GM10266 (cell line): ENCODE measurements around the gene SRGAP2C.
"Not testable (repeated sequence)": the region's sequence is repeated elsewhere in the genome, so short reads cannot be mapped to it uniquely, and the experiment has no call there.

Experiments
- DNase-seq: peaks from one replicate; pipeline ENCODE4 v3.0.0; 2012; ENCODE audit errors: extremely low spot score

The SRGAP2C gene

DNA sequence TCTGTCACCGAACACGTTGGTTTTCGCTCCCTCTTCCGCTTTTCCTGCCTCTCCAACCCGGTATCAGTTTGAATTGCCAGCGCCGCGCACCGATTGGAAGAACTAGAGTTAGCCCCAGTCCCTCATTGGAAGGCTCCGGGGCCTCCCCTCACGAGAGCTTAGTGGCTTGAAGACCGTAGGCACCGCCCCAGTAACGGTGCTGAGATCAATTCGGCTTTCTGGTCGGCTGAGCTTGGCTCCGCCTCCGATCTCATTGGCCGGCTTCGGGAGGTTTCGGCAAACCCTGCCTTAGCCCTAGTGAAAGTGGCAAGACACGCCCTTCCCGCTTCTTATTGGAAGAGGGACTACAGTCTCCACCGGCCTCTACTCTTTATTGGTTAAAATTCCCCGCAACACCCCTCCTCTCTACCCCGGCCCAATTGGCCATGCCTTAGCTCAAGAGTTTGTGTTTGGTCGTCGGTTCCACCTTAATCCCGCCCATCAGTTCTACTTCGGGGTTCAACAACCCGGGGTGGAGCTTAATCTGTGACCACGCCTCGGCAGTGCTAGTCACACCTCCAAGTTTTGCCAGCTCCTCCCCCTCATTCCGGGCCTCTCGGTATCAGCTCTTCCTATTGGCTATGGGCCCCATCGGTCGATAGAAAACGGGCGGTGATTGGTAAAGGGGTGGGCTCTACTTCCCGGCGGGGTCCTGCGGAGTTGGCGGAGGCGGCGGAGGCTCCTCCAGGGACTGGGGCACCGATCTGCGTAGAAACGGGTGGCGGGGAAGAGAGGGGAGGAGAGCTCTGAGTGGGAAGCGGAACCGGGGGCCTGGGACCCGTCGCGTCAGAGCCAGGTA is at the start of gene SRGAP2C, which contains the start of gene FAM72B:
Gene SRGAP2C (plus strand): TSS at position 686 of the 838 bp plus-strand sequence. CDS start 2,472 bp downstream, outside the sequence.
Gene FAM72B (minus strand): TSS at position 51 of the 838 bp plus-strand sequence. CDS start 851 bp downstream, outside the sequence.
- DNase-seq, result not testable (repeated sequence)

DNA sequence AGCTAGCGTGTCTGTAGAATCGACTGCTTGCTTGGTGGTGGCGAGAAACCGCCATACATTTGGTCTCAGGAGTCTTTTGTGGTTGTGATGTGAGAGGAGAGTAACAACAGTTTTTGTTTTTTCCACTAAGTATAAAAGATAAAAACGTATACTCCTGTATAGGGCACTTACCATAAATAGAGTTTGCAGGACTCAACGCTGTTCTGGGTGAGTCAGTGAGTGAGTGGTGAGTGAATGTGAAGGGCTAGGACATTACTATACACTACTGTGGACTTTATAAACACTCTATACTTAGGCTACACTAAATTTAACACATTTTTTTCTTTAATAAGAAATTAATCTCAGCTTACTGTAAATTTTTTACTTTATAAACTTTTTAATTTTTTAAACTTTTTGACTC is 44.4 kb upstream of the SRGAP2C start:
- DNase-seq, result not testable (repeated sequence)

DNA sequence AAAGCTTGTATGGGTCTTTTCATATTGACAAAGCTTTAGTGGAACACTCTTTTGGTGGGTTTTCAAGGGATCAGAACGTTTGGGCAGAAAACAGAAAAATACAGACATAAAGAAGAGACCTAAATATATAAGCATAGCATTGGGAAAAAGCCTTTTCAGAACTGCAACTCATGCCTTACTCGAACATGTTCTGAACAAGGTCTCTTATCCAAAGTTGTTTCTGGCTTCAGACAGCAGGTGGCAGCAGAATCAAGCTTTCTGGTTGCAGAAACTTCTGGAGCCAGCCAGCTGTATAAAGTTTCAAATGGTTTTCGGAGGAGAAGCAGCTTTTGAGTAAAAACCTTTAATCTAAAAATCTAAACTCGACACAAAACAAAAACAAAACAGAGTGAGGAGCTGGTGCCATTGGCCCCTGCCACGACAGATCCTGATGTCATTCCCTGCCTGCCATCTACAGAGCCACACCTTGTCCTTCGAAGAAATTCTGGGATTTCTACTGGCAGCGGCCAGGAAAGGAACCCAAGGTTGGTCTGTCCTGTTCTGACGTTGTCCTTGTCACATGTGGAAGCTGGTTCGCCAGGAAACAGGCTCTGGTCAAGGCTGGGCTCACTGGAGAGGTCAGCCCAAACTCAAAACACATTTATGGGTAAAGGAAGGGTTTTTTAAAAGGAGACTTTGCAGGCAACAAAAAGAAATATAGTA is 36.1 kb upstream of the SRGAP2C start:
- DNase-seq, result not testable (repeated sequence)

DNA sequence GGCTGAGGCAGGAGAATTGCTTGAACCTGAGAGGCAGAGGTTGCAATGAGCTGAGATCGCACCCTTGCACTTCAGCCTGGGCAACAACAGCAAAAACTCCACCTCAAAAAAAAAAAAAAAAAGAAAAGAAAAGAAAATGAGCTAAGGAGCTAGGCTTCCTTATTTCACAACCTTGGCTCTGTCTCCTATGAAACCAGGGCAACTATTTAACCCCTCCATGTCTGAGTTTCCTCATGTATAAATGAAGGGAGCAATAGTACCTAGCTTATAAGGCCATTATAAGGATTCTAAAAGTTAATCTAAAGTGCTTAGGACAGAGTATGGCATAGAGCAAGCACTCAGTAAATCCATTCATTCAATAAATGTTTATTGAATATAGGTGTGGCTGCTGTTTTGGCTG is 33.5 kb upstream of the SRGAP2C start:
- DNase-seq, result not testable (repeated sequence)

DNA sequence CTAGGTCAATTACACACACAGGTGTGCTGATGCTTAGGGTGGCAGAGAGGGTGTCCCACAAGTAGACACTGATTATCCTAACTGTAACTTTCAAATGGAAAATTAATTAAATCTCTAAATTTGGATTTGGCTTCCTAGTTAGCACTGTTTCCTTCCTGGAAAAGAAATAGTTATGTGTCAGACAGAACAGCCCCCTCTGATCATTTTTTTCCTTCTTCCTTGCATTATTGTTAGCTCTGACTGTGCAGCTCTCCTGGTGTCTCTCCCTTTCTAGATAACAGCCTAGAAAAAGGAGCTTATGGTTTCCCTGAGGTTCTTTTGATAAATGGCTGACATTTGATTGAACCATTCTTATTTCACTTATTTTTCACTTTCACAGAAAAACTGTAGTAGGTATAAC is 32.0 kb upstream of the SRGAP2C start:
- DNase-seq, result not testable (repeated sequence)

DNA sequence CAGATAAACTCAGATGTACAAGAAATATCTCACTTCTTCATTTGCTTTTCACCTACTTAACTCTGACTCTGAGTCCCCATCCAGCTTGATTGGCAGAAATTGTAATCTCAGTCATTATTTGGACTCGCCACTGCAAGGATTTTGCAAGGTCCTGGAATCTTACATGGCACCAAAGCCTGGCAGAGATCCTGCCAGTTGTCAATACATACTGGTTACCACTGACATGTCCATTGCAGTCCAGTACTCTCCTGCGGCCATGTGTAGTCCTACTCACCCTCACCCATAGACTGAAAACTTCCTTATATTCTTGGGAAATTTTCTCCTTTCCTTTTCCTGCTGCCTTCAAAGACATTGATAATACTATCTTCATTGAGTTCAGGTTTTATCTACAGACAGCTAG is 30.0 kb upstream of the SRGAP2C start:
- not testable (repeated sequence) for DNase-seq

DNA sequence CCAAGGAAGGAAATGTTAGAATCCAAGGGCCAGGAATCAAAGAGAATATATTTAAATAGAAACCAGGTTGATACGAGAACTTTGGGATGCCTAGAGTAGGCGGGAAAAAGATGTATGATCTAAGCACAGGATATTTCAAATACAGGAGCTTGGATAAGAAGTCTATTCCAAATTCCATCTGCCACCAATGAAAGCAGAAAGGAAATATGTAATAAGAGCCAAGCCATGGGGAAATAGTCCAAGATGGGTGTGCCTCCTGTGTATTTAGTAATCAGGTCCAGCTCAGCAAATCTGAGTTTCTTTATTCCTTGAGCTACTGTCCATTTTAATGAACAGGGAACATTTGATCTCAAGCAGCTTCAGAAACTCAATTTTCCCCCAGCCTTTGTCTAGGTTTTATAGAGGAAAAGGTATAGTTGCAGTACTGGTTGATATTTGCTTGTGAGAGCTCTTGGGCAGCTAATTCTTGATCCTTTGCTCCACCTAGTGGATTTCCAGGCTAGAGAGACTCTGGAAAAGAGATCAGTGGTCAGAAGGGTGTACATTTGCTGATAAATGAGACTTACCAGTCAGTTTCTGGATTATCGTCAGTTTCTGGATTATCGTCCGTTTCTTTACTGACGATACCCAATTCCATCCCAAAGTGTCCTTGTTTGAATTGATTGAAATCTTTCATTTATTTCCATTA is 29.0 kb upstream of the SRGAP2C start:
- not testable (repeated sequence) for DNase-seq

DNA sequence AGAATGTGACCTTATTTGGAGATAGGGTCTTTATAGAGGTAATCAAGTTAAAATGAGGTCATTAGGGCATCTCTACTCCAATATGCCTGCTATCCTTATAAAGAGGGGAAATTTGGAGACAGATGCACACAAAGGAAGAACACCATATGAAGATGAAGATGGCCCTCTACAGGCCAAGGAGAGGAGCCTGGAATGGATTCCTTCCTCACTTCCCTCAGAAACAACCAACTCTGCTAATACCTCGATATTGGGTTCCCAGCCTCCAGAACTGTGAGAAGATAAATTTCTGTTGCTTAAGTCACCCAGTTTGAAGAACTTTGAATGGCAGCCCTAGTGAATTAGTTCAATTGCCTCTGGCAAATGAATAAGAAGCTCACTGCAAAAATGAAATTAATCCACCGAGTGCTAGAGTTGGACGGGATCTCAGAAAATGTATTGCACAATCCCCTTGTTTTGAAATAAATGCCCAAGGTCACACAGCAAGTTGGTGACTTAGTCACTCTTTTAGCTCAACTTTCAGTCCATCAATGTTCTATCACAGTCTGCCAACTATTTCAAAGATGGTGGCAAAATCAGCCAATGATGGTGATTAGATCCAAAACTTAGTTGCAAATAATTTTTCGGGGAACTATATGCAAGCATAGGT is 27.7 kb upstream of the SRGAP2C start:
- not testable (repeated sequence) for DNase-seq

DNA sequence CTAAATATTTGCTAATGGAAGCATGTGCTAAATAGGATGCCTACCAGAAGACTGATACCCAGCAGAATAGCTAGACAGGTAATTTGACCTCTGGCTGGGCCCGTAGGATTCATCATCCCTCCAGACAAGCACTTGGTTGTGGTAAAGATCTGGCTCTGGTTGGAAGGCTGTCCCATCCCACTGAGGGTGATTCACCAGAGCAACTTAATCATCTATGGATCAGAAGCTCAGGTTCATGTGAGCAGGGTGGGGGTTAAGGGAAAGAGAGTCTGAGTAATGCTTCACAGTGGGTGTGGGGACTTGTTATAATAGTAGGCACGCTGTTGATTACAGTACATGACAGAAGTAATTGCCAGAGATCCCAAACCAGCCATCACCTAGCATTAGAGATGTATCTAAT is 27.2 kb upstream of the SRGAP2C start:
- not testable (repeated sequence) for DNase-seq

DNA sequence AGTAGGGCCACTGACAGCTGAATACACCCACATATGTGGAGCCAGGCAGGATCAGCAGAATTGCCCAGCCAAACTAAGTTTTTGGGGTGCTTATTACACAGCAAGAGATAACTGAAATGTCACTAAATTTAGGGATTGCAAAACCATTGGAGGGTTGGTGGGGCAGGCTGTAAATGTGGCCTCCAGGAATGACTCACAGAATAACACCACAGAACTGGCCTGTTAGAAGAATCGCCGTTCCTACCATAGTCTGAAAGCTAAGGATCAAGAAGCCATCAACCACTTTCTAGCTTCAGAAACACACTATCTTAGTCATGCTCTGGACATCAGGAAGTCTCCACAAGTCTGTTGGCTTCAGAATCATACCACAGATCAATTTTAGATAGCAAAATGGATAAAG is 24.7 kb upstream of the SRGAP2C start:
- not testable (repeated sequence) for DNase-seq

DNA sequence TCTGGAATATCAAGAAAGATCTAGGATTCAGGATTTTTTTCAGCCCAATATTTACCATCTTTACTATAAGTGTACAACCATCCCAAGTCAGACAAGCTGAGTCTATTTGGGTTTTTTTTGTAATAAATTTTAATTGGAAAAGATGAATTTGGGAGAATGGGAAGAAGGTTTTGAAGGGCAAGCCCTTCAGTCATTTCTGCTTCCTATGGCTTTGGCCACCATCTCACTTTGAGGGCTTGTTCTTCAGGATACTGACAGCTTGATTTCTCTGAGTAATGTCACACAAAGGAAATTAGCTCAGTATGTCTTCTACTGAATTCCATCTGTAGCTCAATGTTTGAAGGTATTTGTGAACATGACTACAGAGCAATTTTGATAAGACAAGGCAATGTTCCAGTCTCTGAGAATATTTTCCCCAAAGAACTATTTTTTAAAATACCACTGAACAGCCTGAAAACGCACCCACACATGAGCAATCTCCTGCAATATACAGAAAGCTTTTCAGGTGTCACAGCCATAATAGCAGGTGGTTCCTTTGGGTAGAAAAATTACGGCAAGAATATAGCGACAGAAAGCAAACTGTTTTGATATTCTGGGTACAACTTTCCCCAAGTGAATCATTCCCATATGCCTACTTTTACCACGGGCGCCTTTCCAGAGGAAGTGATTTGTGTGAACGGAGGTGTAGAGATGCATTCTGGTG is 23.4 kb upstream of the SRGAP2C start:
- DNase-seq, result not testable (repeated sequence)

DNA sequence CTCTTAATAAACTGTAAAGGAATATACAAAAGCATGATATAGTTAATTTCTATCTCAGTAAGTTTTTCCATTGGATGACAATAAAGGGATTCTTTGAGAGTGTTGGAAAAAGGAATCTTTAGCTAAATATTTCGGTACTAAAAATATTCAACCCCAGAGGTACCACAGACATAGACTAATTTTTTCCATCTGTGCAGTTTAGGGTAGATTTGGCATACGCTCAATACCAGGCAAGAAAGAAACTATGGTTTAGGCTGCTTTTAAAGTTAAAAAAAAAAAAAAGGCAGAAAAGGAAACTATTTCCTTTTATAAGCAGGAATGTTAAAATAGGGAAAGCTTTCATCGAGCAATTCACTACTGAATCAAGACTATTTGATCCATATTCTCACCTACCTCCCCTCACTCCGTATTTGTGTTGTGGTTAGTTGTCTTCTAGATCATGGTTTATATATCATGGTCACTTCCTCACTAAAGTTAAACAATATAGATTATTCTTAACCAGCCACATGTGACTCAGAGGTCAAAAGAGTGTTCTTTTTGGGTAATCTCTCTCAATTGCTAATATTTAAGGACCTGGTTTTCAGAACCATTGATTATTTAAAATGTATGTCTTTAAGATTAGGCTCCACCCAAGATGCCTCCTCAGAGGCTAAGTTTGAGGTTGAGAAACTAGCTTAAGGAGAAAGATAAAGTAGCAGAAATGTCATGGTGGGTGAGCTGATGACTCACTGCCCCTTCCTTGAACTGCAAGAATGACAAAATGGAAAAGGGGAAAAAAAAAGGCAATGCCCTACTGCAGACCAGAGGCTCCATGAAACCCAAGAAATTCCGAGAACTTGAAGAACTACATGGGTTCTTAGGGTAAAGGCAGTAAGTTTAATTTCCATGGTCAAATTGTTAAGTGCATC is 20.7 kb upstream of the SRGAP2C start:
- DNase-seq, result not testable (repeated sequence)

DNA sequence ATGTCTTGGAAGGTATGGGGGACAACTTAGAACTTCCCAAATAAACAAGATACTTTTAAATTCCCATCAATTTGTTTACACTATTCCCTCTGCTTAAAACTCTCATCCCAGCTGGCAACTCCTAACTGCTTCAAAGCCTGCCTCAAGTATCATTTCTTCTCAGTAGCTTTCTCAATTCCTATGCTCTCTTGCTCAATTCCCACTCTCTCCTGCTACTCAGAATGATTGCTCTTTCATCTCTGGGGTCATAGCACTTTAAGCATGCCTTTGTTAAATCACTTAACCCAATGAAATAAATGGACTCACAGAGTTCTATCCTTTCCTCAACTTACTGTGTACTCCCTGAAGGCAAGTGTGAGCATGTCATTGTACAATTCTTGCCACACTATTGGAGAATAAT is 19.5 kb upstream of the SRGAP2C start:
- not testable (repeated sequence) for DNase-seq

DNA sequence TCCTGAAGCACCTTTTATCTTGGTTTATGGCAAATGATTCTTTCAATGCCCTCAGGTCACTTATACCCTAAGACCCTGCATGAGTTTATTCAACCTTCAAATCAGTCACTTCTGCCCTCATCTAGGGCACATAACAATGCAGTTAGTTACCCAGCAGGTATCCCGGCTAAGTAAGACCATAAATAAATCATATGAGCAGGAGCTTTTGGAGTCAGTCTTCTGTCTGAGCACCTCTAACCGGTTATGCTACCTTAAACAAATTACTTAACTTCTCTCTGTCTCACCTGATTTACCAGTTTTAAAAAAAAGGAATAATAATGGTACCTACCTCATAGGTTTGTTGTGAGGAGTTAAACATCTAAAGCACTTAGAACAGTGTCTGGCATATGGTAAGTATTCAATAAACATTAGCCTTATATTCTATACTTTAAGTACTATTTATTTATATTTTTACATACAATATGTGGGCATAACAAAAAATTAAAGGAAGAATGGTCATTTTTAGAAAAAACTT is 17.5 kb upstream of the SRGAP2C start:
- not testable (repeated sequence) for DNase-seq

DNA sequence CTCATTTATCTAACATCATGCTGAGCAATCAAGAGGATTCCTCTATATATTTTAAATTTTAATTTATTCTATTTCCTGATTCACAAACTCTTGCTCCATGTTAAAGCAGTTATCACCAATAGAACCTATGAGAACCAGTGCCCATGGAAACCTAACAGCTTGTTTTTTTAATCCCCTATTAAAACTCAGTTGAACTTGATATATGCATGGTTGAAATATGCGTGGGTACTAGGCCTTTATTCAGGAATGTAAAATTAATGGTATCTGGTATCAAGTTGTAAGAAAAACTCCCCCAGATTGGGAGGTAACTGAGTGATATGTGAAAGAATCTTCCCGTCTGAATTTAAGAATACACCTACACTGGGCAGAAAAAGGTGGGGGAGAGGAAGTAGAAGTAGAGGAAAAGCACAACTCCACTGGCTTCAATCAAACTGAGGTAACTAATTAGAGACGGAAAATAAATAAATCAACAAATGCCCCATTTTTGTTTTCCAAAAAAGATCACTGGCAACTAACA is 16.6 kb upstream of the SRGAP2C start:
- not testable (repeated sequence) for DNase-seq

DNA sequence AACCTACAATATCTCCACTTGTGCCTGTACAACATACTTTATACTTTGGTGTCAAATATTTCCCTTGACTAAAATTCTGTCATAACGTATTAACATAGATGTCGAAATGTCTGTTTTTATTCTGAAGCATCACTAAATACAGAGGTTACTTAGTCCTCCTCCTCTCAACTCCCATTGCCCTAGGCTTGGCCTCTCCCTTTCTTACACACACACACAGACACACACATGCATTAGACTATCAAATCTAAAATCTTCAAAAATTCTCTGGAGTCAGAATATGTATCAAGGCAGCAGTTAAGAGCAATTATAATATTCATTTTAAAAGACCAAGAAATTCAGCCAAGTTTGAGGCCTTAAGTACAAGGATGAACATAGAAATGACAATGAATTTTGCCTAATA is 8.1 kb upstream of the SRGAP2C start:
- not testable (repeated sequence) for DNase-seq

DNA sequence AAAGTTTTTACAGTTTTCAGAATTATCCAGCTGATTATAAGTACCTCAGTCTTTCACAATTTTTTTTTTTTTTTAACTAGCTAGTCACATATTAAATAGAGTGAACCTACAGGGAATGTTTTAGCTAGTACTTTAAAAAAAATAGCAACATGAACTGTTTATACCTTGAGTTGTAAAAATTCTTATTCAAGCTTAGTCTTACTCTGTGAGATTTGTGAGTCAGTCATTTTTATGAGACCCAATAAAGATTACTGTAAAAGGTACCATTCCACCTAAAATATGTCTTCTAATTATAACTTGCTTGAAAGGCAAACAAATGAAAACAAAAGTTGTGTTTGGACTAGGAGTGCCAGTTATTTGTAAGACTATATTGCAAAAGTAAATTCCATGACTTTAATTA is 6.6 kb upstream of the SRGAP2C start:
- not testable (repeated sequence) for DNase-seq

DNA sequence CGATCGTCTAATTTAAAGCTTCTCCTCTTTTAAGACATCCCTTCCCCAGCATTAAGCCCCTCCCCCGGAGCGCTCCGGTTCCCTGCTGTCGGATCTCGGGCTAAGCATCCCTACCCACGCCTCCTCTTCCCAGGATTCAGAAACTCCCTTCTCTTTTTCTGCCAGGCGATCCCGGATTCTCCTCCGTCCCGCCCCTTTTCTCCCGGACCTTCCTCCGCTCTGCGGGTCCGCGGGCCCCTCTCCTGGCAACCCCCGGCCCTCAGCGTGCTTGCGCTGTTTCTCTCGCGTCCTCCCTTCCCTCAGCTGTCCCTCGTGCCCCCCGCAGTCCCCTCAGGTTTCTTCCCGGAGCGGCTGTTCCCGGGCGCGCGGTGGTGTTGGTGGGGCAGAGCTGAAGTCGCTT is 908 bp upstream of the SRGAP2C start:
- not testable (repeated sequence) for DNase-seq

DNA sequence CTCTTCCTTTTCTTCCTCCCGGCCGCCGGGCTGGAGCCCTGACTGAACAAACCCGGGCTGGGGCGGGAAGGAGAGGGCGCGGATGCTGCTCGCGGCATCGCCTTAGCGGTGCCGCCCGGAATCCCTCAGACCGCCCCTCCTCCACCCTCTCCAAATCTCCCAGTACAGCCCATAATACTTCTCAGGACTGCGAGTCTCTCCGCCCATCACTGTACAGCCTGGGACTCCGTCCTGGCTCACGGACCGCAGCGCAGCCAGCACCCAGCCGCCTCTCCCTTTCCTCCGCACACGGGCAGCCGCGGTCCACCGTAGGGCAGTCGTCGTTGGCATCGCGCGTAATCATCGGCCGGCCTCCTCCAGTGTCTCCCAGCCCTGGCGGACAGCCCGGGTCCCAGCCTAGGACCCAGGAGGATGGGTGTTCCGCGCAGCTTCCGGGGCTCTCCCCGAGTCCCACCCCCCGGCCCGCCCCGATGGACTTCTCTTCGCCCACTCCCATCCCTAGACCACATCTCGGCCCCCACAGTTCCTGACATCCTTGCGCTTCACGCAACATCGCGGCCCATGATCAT is 449 bp downstream of the SRGAP2C start:
- not testable (repeated sequence) for DNase-seq
